ENCODE measurements around the gene APBA1.

GRCh38 chr9:69615880-69616279 is 56.3 kb downstream of the APBA1 start:
- TF ChIP-seq CTCF (IDR thresholded peaks at IDR 0.05) = no peak
- TF ChIP-seq EP300 (IDR thresholded peaks at IDR 0.05) = no peak

Measured in suprapubic skin (tissue), 3 donors.